ENCODE results near the gene GMPR2.
"Not testable (repeated sequence)": the region's sequence is repeated elsewhere in the genome, so short reads cannot be mapped to it uniquely, and the experiment has no call there.

The GMPR2 gene

GRCh38 chr14:24216345-24216699, 16.4 kb upstream of the GMPR2 start:
- no peak for TF ChIP-seq CTCF (conservative IDR thresholded peaks at IDR 0.05; ENCODE audit: low read depth, low read length)
- no peaks in the 10 kb centered on the region for H3K27me3 ChIP-seq (ENCODE audit: insufficient read depth, low read depth)
- no peak overlapping the region for H3K4me3 ChIP-seq (IDR thresholded peaks at IDR 0.05; ENCODE audit: insufficient read depth, low read depth, low read length)
- peaks cover 22% of the 10 kb centered on the region for H3K4me1 ChIP-seq (ENCODE audit: low read depth, poor library complexity, severe bottlenecking)
- no peaks in the 10 kb centered on the region for H3K36me3 ChIP-seq (ENCODE audit: insufficient read depth)
- H3K27ac ChIP-seq: peak overlapping the region; percentile 58; the same call in 1 of the 2 replicates
- no peak overlapping the region for H3K9ac ChIP-seq
- no peak overlapping the region for H2AFZ ChIP-seq (ENCODE audit: low read depth)
- no peaks in the 10 kb centered on the region for H4K20me1 ChIP-seq (ENCODE audit: insufficient read depth)
- H3K79me2 ChIP-seq (ENCODE audit: insufficient read depth, low read depth): peaks cover 9% of the 10 kb centered on the region; the same call in 1 of the 2 replicates
- H3K4me2 ChIP-seq: no peak overlapping the region

- H3K4me1 ChIP-seq (ENCODE audit: low read depth, poor library complexity, severe bottlenecking): peaks cover 22% of the 10 kb centered on the region
- H3K4me3 ChIP-seq (IDR thresholded peaks at IDR 0.05; ENCODE audit: insufficient read depth, low read depth, low read length); H4K20me1 ChIP-seq (ENCODE audit: insufficient read depth); H2AFZ ChIP-seq (ENCODE audit: low read depth); H3K4me2 ChIP-seq; H3K9ac ChIP-seq; H3K36me3 ChIP-seq (ENCODE audit: insufficient read depth); H3K27me3 ChIP-seq (ENCODE audit: insufficient read depth, low read depth): not testable (repeated sequence)
- H3K27ac ChIP-seq: peak overlapping the region; percentile 58; the same call in 1 of the 2 replicates
- H3K79me2 ChIP-seq (ENCODE audit: insufficient read depth, low read depth): peaks cover 10% of the 10 kb centered on the region; the same call in 1 of the 2 replicates
These were observed 15.9 kb upstream of the GMPR2 start for GRCh38 chr14:24216876-24217275.

- Histone ChIP-seq H3K4me1 (ENCODE audit: low read depth, poor library complexity, severe bottlenecking) (peaks cover 16% of the 10 kb centered on the region), H3K4me3 (IDR thresholded peaks at IDR 0.05; ENCODE audit: insufficient read depth, low read depth, low read length) (no peak overlapping the region), H3K79me2 (ENCODE audit: insufficient read depth, low read depth) (peaks cover 5% of the 10 kb centered on the region; the same call in 1 of the 2 replicates), H3K27ac (no peak overlapping the region), H3K36me3 (ENCODE audit: insufficient read depth) (no peaks in the 10 kb centered on the region), H2AFZ (ENCODE audit: low read depth) (no peak overlapping the region), H3K4me2 (no peak overlapping the region), H3K9ac (no peak overlapping the region), H3K27me3 (ENCODE audit: insufficient read depth, low read depth) (no peaks in the 10 kb centered on the region), H4K20me1 (ENCODE audit: insufficient read depth) (no peaks in the 10 kb centered on the region)
- no peak for TF ChIP-seq CTCF (conservative IDR thresholded peaks at IDR 0.05; ENCODE audit: low read depth, low read length)
These were observed 13.6 kb upstream of the GMPR2 start for GRCh38 chr14:24219080-24219479.

- Histone ChIP-seq H3K27me3 (ENCODE audit: insufficient read depth, low read depth) (no peaks in the 10 kb centered on the region), H3K4me2 (no peak overlapping the region), H3K27ac (no peak overlapping the region), H3K9ac (no peak overlapping the region), H3K36me3 (ENCODE audit: insufficient read depth) (no peaks in the 10 kb centered on the region), H3K79me2 (ENCODE audit: insufficient read depth, low read depth) (peaks cover 5% of the 10 kb centered on the region; the same call in 1 of the 2 replicates), H3K4me1 (ENCODE audit: low read depth, poor library complexity, severe bottlenecking) (peaks cover 11% of the 10 kb centered on the region), H3K4me3 (IDR thresholded peaks at IDR 0.05; ENCODE audit: insufficient read depth, low read depth, low read length) (no peak overlapping the region), H4K20me1 (ENCODE audit: insufficient read depth) (no peaks in the 10 kb centered on the region), H2AFZ (ENCODE audit: low read depth) (no peak overlapping the region)
- no peak for TF ChIP-seq CTCF (conservative IDR thresholded peaks at IDR 0.05; ENCODE audit: low read depth, low read length)
These were observed 13.2 kb upstream of the GMPR2 start for GRCh38 chr14:24219521-24219920.

- H3K4me2 ChIP-seq; H3K4me1 ChIP-seq (ENCODE audit: low read depth, poor library complexity, severe bottlenecking); H3K36me3 ChIP-seq (ENCODE audit: insufficient read depth); H3K27me3 ChIP-seq (ENCODE audit: insufficient read depth, low read depth); H4K20me1 ChIP-seq (ENCODE audit: insufficient read depth); H2AFZ ChIP-seq (ENCODE audit: low read depth); H3K4me3 ChIP-seq (IDR thresholded peaks at IDR 0.05; ENCODE audit: insufficient read depth, low read depth, low read length); H3K27ac ChIP-seq; H3K79me2 ChIP-seq (ENCODE audit: insufficient read depth, low read depth); H3K9ac ChIP-seq: not testable (repeated sequence)
These were observed 9.7 kb upstream of the GMPR2 start for GRCh38 chr14:24222987-24223386.

All from KMS-11 (cell line).